ENCODE data around the gene B9D1. TPM values are rescaled to one million over a fixed set of nuclear protein-coding genes. Genes with fewer than 3 reads are reported as not detected.

The B9D1 gene
- total and polyA plus RNA-seq, 2 of the 13 experiments (the other 11 are each of a cell fraction or from before 2014, with no cell fraction given) = 27.7 to 31.1 TPM

- 0 out of 2 replicates have a peak, but pooled peaks have one; percentile 31 for TF ChIP-seq TOPORS (CRISPR knock-in tag; IDR thresholded peaks at IDR 0.05)
- peak; percentile 89; the same call in 1 of the 2 replicates for TF ChIP-seq STAT6 (CRISPR knock-in tag; IDR thresholded peaks at IDR 0.05; ENCODE audit: borderline replicate concordance)
- no peak for TF ChIP-seq ZEB1 (IDR thresholded peaks at IDR 0.05; ENCODE audit: insufficient replicate concordance, low read depth)
- TF ChIP-seq BRD4 (CRISPR knock-in tag; IDR thresholded peaks at IDR 0.05) = no peak; the same call in 1 of the 2 replicates
- no peak for TF ChIP-seq MXD3 (CRISPR knock-in tag; IDR thresholded peaks at IDR 0.05)
- TF ChIP-seq RARA (CRISPR knock-in tag; IDR thresholded peaks at IDR 0.05) = 0 out of 2 replicates have a peak, but pooled peaks have one; percentile 18
- no peak; the same call in 1 of the 2 replicates for TF ChIP-seq ARID3A (IDR thresholded peaks at IDR 0.05; ENCODE audit: low read depth, low read length)
- TF ChIP-seq SRSF9 (IDR thresholded peaks at IDR 0.05; ENCODE audit: borderline replicate concordance, insufficient read depth, low read depth, low read length, poor library complexity, severe bottlenecking) = no peak
- TF ChIP-seq IRF1 (CRISPR knock-in tag; IDR thresholded peaks at IDR 0.05; ENCODE audit: low read depth) = no peak
- TF ChIP-seq TFAP4 (IDR thresholded peaks at IDR 0.05; ENCODE audit: borderline replicate concordance, low read depth) = peak; percentile 22; the same call in 1 of the 2 replicates
- no peak for TF ChIP-seq JDP2 (CRISPR knock-in tag; IDR thresholded peaks at IDR 0.05; ENCODE audit: borderline replicate concordance)
- TF ChIP-seq NAIF1 (CRISPR knock-in tag; IDR thresholded peaks at IDR 0.05; ENCODE audit: borderline replicate concordance) = no peak; the same call in none of the 2 replicates
- peak; percentile 91 for TF ChIP-seq BRCA1 (CRISPR knock-in tag; IDR thresholded peaks at IDR 0.05)
- TF ChIP-seq PBX3 (CRISPR knock-in tag; IDR thresholded peaks at IDR 0.05; ENCODE audit: borderline replicate concordance) = no peak
- TF ChIP-seq RXRA (CRISPR knock-in tag; IDR thresholded peaks at IDR 0.05) = peak; percentile 59
- TF ChIP-seq MNT (IDR thresholded peaks at IDR 0.05) = peak; percentile 67; the same call in 1 of the 2 replicates
These were observed 15.3 kb upstream of the B9D1 start (continued) for GRCh38 chr17:19377602-19378415.
